GM12865 (cell line): ENCODE measurements around the gene KCTD1.

Experiments used
- DNase-seq: peaks from one replicate; pipeline ENCODE4 v3.0.0; 2010; ENCODE audit warnings: low read depth
- H3K4me3 ChIP-seq: 2 replicates; pipeline ENCODE4 v1.5.1; 2011; ENCODE audit warnings: mild to moderate bottlenecking, low read depth, low read length, control low read depth
- CTCF ChIP-seq: IDR thresholded peaks from 2 replicates; pipeline ENCODE4 v1.5.1; 2011; ENCODE audit warnings: low read length, control low read depth, low read depth, inconsistent platforms; ENCODE audit not compliant: insufficient read depth; ENCODE audit errors: missing control alignments

The KCTD1 gene

GRCh38 chr18:26476697-26477096, 71.7 kb downstream of the KCTD1 start:
- TF ChIP-seq CTCF: no peak
- H3K4me3 ChIP-seq: no peak overlapping the region
- no peak for DNase-seq

GRCh38 chr18:26474542-26474941, 73.8 kb downstream of the KCTD1 start:
- H3K4me3 ChIP-seq: no peak overlapping the region
- TF ChIP-seq CTCF: no peak
- no peak for DNase-seq

GRCh38 chr18:26473672-26474071, 74.7 kb downstream of the KCTD1 start:
- DNase-seq: no peak

GRCh38 chr18:26471826-26472225, 76.5 kb downstream of the KCTD1 start:
- H3K4me3 ChIP-seq: no peak overlapping the region
- DNase-seq: no peak
- TF ChIP-seq CTCF: no peak

More at GRCh38 chr18:26473672-26474071, 74.7 kb downstream of the KCTD1 start:
- TF ChIP-seq CTCF: no peak
- no peak overlapping the region for H3K4me3 ChIP-seq

- no peak overlapping the region for H3K4me3 ChIP-seq
- no peak for TF ChIP-seq CTCF
- no peak for DNase-seq
Measured at GRCh38 chr18:26471027-26471426, 77.3 kb downstream of the KCTD1 start.

- no peak overlapping the region for H3K4me3 ChIP-seq
- no peak for TF ChIP-seq CTCF
- DNase-seq: peak; percentile 78
Measured at GRCh38 chr18:26470011-26470637, 78.2 kb downstream of the KCTD1 start.

- TF ChIP-seq CTCF: peak; percentile 67
- peak; percentile 69 for DNase-seq
Measured at GRCh38 chr18:26468931-26469340, 79.4 kb downstream of the KCTD1 start.

More at GRCh38 chr18:26468931-26469340, 79.4 kb downstream of the KCTD1 start:
- no peak overlapping the region for H3K4me3 ChIP-seq
